RWPE1 (cell line): ENCODE measurements around the gene GAPT.
A peak's percentile ranks its signal among the peaks of the same experiment; 100 is the strongest.

ENCODE experiments used
- CTCF ChIA-PET: fragments of 350-600 bp; sonication (Branson Sonifier 250); formaldehyde crosslinking; extraction: SDS; loops from one replicate; lab custom pipeline; 2021; lab: Yijun Ruan, JAX
- POLR2A ChIA-PET: fragments of 400-600 bp; formaldehyde crosslinking; extraction: SDS; loops from one replicate; lab custom pipeline; 2020; ENCODE audit warnings: antibody characterized with exemption; ENCODE audit not compliant: low non-redundant PET; lab: Yijun Ruan, JAX
- DNase-seq: peaks from one replicate; pipeline ENCODE4 v3.0.0; 2012; ENCODE audit warnings: low spot score
- H3K27ac ChIP-seq: fragments of 450-650 bp; 2 replicates; pipeline ENCODE4 v1.5.1; 2017
- TF ChIP-seq, protein P1 (sequence below): fragments of 450-650 bp; conservative IDR thresholded peaks from 2 replicates; pipeline ENCODE4 v1.5.1; 2017; ENCODE audit warnings: low read depth, mild to moderate bottlenecking

GAPT gene

DNA sequence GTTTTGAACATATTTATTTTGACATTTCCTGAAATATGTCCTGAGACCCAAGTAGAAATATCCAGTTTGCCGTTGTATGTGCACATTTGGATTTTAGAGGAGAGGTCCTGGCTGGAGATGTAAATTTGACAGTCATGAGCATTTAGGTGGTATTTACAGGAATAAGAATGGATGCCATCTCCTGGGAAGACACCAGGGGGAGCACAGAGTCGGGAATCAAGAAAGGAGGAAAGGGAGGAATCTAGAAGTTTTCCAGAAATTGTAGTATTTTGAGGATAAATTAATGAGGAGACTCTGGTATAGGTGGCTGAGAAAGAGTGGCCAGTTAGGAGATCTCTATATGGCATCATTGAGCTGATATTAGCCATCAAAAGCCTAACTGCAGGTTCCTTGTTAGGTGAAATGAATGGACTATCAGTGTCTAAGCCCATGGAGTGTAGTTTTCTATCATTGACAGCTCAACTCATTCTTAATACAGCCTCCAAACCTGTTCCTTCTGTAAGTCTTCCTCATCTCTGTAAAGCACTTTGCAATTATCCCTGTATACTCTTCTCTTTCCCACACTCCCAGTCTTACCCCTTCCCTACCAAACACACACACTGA lies 7.2 kb downstream of the GAPT start:
- peak; percentile 64 for DNase-seq
- CTCF ChIA-PET: interaction anchor here (0.6 to 2.3 kb wide), 5 partner anchors 200 to 438 kb away, joined by 3 to 10 read pairs (median 3); no protein-coding TSS in a partner anchor
- POLR2A ChIA-PET: no interaction called here
- TF ChIP-seq, protein P1, sequence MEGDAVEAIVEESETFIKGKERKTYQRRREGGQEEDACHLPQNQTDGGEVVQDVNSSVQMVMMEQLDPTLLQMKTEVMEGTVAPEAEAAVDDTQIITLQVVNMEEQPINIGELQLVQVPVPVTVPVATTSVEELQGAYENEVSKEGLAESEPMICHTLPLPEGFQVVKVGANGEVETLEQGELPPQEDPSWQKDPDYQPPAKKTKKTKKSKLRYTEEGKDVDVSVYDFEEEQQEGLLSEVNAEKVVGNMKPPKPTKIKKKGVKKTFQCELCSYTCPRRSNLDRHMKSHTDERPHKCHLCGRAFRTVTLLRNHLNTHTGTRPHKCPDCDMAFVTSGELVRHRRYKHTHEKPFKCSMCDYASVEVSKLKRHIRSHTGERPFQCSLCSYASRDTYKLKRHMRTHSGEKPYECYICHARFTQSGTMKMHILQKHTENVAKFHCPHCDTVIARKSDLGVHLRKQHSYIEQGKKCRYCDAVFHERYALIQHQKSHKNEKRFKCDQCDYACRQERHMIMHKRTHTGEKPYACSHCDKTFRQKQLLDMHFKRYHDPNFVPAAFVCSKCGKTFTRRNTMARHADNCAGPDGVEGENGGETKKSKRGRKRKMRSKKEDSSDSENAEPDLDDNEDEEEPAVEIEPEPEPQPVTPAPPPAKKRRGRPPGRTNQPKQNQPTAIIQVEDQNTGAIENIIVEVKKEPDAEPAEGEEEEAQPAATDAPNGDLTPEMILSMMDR: peak; percentile 75
- no peak overlapping the region for H3K27ac ChIP-seq

DNA sequence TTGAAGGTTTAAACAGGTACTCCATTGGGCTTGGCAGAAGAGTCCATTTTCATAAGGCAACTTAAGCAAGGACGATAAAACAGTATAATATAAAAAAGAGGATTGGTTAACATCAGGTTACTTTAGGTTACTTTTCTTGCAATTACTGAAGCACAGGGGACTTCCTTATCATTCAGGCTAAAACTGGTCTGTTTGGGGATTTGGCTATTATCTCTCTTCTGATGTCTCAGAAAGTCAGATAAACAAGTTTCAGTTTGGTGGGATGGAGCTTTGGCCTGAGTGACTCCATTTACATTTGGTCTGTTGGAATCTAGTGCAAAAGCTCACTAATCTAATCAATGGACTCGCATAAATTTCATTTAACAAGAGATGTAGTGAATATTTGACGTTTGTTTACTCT lies 8.0 kb downstream of the GAPT start:
- POLR2A ChIA-PET: no interaction called here
- no peak overlapping the region for H3K27ac ChIP-seq
- CTCF ChIA-PET: interaction anchor here (0.6 to 2.3 kb wide), 4 partner anchors 200 to 437 kb away, joined by 3 to 10 read pairs (median 4); no protein-coding TSS in a partner anchor

DNA sequence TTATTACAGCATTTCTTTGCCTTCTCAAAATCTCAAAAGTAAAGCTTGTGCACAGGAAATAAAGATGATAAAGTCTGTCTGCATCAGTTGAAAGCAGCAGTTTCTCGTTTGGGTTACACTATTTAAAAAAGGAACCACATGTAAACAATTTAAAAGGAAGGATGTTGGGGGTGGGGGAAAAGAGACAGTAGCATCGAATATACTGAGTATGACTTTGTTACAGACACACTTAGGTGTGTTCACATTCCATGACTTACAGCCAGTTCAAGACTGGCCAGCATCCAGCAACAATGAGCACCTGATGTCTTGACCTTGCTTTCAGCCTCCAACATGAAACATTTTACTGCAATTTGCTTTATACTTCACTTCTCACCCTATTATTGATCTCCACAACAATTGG lies 8.7 kb downstream of the GAPT start:
- ChIA-PET CTCF (interaction anchor here (2.3 kb wide), 1 partner anchor 349 kb away, joined by 10 read pairs; no protein-coding TSS in a partner anchor), POLR2A (no interaction called here)
- DNase-seq: no peak
- no peak overlapping the region for H3K27ac ChIP-seq
- TF ChIP-seq, protein P1: no peak

More for the DNA sequence above, 8.0 kb downstream of the GAPT start:
- DNase-seq: no peak
- TF ChIP-seq, protein P1: no peak

DNA sequence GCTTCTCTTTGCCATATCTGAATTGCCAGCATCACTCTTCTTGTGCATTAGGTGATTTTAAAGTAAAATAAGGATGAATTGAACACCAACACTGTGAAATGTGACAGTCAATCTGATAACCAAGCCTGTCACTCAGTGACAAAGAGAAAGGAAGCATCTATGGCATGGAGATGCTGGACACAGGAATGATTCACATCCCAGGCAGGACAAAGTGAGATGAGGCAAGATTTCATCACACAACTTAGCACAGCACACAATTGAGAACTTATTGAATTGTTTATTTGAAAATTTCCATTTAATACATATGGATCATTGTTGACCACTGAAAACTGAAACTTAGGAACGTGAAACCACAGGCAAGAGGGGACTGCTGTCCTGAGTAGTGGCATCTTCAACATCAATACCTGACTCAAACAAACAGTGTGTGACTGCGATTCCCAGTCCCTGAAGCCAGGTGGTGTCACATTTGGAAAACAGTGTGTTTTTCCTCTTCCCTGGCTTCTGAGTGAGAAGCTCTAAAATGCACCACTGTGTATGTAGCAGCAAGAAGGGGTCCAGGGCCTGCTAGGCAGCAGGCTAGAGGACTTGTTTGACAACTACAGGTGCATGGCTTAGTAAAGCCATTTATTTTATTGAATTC lies 10.7 kb downstream of the GAPT start:
- CTCF ChIA-PET: interaction anchor here (0.6 kb wide), 1 partner anchor 888 kb away, joined by 3 read pairs; no protein-coding TSS in a partner anchor
- TF ChIP-seq, protein P1: no peak
- no peak for DNase-seq
- H3K27ac ChIP-seq: no peak overlapping the region
- POLR2A ChIA-PET: no interaction called here

DNA sequence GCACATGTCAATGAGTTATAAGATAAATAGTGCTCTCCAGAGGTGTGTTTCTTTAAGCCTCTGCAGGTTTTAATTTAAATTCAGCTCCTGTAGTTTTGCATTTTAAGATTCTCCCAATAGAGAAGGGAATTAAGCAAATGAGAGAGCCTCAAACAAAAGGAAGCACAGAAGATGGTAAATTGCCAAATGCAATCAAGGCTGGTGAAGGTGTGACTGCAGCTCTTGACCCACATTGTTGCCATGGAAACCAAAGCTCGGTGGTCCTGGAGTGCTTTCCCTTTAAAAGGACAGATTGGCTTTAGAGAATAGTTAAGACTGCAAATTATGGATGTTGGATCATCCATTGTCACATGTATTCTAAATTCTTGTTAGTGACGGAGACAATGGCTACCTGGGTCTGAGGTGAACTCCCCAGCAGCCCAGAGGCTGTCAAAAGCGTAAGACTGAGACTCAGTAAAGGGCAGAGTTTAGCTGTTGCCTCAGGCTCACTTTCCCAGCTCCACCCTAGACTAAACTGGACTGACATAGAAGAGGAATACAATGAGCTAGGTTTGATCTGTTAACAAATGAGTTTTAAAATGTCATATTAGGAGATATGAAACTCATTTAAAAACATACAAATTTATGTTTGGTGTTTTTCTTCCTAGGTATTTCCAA lies 12.3 kb downstream of the GAPT start:
- ChIA-PET CTCF (no interaction called here), POLR2A (no interaction called here)
- no peak overlapping the region for H3K27ac ChIP-seq
- DNase-seq: no peak
- TF ChIP-seq, protein P1: no peak

DNA sequence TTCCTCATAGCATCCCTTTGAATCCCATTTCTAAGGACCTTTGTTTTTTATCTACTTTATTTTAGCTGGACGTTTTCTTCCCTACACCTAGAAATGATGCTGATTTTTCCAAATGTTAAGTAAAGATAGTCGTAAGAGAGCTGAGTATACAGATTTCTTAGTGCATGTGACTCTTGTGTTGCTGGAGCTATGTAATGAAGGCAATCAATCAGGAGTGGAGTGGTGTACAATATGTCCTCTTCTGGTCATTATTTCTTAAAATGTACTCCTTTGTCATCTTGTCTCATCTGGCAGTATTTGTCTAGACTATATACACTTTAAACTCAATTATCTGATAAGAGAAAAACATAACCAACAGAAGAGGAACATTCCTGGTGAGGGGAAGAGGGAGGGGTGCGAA lies 13.5 kb downstream of the GAPT start:
- H3K27ac ChIP-seq: no peak overlapping the region
- DNase-seq: no peak
- ChIA-PET POLR2A (no interaction called here), CTCF (interaction anchor here (0.8 kb wide), 1 partner anchor 342 kb away, joined by 3 read pairs; no protein-coding TSS in a partner anchor)
- TF ChIP-seq, protein P1: no peak
